HG03460 (cell line): ENCODE measurements around the gene TSPAN1.

ENCODE experiments used
- ATAC-seq: cut with Tn5 transposase; IDR thresholded peaks from one replicate; pipeline ENCODE4 v1.9.1; 2021; ENCODE audit not compliant: unreplicated experiment

TSPAN1 gene

GRCh38 chr1:46186076-46186475 is 11.2 kb downstream of the TSPAN1 start:
- no peak for ATAC-seq

GRCh38 chr1:46187106-46187869 is 12.4 kb downstream of the TSPAN1 start:
- ATAC-seq, result no peak

GRCh38 chr1:46188295-46189030 is 13.6 kb downstream of the TSPAN1 start:
- no peak for ATAC-seq

DNA sequence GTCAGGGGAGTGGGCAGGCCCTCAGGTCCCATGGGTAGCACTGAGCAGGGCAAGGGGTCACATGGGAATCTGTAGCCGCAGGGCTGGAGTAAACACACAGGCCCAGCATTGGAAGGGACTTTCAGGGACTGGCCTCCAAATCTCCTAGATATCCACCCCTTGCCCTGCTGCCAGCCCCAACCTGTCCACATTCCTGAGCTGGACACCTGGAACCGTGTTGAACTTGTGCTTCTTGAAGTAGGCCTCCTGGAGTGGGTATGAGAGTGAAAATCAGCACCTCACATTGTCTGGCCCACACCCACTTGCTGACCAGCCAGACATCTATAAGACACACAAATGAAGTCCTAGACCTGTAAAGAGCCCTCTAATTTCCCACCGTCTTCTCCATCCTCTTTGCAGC is 15.7 kb downstream of the TSPAN1 start:
- ATAC-seq, result no peak

- no peak for ATAC-seq
Measured at GRCh38 chr1:46191033-46191701, 16.3 kb downstream of the TSPAN1 start.

DNA sequence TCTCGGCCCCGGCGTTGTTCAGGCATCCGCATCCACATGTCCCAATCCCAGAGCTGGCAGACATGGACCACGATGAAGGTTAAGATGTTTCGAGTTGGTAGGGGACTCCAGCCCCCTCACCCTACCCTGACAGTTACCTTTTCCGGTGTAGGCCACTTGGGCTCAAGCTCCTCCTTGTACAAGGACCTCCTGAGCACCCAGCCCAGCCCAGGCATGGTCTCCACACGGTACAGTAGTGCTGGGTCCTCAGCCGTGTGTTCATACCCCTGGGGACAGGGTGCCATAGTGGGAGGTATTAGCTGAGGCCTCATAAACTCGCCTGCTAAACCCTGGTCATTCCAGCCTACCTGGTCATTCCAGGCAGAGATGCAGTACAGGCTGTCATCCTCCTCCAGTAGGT is 17.3 kb downstream of the TSPAN1 start:
- no peak for ATAC-seq

DNA sequence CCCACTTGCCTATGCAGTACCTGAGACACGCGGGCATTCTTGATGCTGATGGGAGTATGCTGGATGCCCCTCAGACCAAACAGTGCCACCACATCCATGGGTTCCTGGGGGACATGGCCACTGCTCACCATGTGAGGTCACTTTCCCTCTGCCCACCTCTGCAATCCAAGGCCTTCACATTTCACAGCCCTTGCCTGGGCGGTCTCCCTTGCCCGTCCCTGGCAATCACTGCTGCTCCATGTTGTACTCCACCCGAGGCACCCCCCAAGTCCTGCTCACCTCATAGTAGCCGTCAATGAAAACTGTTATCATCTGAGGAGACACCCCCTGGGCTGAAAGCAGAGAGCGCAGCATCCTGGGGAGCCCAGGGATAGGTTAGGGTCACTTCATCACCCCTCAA is 18.4 kb downstream of the TSPAN1 start:
- ATAC-seq, result no peak

DNA sequence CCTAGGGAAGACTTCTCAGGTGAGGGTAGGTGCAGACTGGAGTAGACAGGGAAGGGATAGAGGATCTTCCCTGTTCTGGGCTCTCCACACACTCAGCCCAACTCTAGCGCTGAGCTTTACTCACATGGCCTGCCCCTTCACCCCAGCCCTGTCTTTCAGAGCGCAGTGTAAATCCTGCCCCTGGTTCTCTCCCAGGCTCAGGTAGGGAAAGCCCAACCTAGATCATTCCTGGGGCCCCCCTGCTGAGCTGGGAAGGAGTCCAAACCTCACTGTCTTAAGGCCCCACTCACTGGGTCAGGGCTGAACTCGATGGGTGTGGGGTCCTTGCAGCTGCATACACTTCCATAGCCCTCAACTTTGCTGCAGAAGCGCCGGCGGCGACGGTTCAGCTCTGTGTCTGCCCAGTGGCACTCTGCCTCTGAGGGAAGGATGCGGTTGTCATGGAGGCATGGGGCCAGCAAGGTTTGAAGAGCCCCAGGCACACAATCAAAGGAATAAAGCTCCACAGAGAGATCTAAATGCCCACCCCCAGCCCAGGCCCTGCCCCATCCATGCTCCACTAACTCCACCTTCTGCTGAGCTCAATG is 19.2 kb downstream of the TSPAN1 start:
- ATAC-seq, result no peak

DNA sequence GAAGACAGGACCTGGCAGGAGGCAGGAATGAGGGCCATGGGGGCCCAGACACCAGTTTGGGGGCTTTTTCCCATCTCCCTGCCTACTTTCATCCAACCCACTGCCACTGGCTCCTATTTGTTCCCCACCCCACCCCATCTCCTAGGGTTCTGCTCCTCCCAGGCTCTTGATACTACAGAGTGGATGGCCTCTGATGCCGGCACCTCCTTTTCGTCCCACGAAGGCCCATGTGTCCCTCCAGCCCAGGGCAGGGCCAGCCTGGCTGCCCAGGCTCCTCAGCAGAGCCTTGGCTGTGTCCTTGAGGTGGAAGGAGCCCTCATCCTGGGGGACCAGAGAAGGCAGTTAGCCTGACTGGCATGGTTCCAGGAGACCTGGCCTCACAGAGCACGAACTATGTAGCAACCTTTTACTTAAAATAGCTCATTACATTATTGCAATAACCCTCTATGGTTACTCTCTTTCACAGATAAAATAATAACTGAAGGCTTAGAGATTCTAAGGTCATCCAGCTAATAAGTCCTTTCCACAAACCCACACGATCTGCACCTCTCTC is 19.8 kb downstream of the TSPAN1 start:
- no peak for ATAC-seq

DNA sequence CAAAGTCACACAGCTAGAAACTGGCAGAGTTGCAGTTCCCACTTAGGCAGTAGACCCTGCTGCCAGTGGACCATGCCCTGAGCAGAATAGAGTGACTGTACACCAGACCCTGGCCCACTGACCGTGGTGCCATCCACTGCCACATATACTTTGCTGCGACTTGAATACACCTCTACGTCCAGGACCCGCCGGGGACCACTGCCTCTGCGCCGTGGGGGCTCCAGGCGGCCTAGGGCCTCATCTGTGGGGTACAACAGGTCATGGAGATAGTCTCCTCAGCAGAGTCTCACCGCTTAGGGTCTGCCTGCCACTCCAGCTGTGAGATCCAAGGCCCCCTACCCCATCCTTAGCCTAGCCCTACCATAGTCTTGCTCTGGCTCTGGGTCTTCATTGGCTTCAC is 21.7 kb downstream of the TSPAN1 start:
- ATAC-seq, result no peak

DNA sequence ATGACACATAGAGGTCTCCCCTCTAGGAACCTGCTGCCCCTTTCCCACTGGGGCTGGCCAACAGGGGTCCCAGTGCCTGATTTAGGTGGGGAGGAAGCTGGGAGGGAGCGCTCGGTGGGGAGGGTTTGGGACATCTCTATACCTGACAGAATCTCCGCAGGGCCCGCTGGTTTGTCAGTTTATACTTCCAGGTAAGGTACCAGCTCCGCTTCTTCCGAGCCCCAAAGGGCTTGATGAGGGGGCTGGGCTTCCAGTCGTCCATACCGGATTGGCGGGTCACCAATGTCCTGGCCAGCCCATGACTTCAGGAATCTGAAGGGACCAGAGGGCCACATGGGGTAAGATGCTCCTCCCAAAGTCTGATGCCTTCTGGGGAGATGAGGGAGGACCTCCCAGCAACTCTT is 22.7 kb downstream of the TSPAN1 start:
- ATAC-seq, result no peak

GRCh38 chr1:46197964-46198811 is 23.3 kb downstream of the TSPAN1 start, which contains the start of gene POMGNT1:
POMGNT1 (minus strand) TSS chr1:46198434; CDS start chr1:46197821, 613 bp downstream.
- ATAC-seq, result peak; percentile 81

DNA sequence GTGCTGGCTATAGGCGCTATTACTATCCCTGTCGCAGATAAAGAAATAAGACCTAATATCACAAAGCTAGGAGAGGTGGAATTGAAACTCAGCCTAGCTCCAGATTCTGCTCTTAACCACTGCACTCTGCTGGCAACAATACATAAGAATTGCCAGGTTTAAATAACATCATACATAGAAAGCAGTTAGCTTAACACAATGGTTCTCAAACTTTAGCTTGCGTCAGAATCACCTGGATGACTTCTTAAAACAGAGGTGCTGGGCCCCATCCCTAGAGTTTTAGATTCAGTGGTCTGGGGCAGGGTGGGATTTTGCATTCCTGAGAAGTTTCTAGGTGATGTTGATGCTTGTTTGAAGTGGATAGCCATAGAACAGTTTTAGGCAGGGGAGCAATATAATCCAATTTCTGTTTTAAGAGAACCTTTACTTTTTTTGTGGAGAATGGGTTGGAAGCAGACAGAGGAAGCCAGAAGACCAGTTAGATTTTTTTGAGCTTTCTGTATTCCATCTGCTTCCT is 24.4 kb downstream of the TSPAN1 start:
- ATAC-seq, result no peak

- ATAC-seq, result no peak
Measured at GRCh38 chr1:46203738-46204405, 29.0 kb downstream of the TSPAN1 start.

- ATAC-seq, result no peak
Measured at GRCh38 chr1:46204406-46204742, 29.5 kb downstream of the TSPAN1 start.

DNA sequence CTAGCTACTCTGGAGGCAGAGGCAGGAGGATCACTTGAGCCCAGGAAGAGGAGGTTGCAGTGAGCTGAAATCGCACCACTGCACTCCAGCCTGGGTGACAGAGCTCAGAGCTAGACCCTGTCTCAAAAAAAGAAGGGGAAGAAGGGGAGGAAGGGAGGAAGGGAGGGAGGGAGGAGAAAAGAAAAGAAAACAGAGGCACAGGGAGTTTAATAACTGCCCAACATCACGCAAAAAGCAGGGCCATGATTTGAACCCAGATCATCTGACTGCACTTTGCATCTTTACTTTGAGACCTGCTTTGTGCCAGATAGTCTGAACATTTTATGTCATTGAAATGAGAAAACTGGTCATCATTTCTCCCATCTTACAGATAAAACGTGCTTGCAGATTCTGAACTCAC is 30.3 kb downstream of the TSPAN1 start:
- ATAC-seq, result no peak

- no peak for ATAC-seq
Measured at GRCh38 chr1:46205791-46206190, 30.9 kb downstream of the TSPAN1 start.

DNA sequence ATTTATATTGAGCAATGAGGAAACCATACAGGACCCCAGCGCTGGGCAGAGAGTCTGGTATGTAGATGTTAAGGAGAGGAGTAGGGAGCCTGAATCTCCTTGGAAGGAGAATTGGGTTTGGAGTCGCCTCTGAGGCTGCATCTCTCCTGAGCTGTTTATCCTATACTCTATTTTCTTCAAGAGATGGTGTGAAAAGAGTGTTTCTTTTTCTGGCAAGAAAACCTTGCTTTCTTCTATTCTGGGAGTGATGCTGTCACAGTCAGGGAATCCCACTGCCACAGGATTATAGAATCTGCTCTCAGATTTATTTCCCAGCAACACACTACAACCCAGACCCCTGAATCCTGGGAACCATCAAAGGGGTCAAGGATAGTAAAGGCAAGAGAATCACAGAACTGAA is 31.5 kb downstream of the TSPAN1 start:
- ATAC-seq, result no peak

DNA sequence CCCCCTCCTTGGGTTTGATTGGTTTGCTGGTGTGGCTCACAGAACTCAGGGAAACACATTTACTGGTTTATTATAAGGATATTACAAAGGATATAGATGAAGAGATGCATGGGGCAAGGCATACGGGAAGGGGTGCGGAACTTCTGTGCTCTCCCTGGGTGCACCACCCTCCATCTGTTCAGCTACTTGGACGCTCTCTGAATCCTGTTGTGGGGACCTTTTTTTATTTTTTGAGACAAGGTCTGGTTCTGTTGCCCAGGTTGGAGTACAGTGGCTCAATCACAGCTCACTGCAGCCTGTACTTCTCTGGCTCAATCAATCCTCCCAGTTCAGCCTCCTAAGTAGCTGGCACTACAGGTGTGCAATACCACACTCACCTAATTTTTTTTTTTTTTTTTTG is 35.7 kb downstream of the TSPAN1 start:
- ATAC-seq, result no peak

DNA sequence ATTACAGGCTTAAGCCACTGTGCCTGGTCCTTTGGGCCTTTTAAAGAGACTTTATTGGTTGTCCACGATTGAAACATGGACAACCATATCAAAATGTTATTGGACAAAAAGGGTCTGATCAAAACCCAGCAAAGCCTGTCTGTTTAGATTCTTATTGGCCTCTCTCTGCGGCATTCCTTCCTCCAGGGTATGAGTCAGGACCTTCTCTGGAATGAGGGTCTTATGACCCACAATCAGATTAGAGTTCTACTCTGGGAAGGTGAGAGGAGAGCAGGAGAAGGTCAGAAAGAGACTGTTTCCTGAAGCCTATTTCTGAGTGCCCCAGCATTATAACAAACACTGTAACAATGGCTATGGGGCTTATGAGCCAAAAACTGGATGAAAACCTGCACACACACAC is 36.2 kb downstream of the TSPAN1 start:
- no peak for ATAC-seq
